PC-3 (cell line): Measurements from ENCODE around the gene LYZ.

Experiments used
- EZH2 ChIP-seq: fragments of 300-600 bp; sonication (generic); IDR thresholded peaks from one replicate; pipeline ENCODE4 v1.6.1; 2017; ENCODE audit warnings: antibody characterized with exemption, mild to moderate bottlenecking, low read length; ENCODE audit not compliant: unreplicated experiment
- TF ChIP-seq, protein P1 (sequence below): fragments of 300-600 bp; sonication (generic); conservative IDR thresholded peaks from 2 replicates; pipeline ENCODE4 v1.5.1; 2017; ENCODE audit warnings: antibody characterized with exemption, low read depth, mild to moderate bottlenecking, low read length

- TF ChIP-seq, protein P1, sequence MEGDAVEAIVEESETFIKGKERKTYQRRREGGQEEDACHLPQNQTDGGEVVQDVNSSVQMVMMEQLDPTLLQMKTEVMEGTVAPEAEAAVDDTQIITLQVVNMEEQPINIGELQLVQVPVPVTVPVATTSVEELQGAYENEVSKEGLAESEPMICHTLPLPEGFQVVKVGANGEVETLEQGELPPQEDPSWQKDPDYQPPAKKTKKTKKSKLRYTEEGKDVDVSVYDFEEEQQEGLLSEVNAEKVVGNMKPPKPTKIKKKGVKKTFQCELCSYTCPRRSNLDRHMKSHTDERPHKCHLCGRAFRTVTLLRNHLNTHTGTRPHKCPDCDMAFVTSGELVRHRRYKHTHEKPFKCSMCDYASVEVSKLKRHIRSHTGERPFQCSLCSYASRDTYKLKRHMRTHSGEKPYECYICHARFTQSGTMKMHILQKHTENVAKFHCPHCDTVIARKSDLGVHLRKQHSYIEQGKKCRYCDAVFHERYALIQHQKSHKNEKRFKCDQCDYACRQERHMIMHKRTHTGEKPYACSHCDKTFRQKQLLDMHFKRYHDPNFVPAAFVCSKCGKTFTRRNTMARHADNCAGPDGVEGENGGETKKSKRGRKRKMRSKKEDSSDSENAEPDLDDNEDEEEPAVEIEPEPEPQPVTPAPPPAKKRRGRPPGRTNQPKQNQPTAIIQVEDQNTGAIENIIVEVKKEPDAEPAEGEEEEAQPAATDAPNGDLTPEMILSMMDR = no peak
- TF ChIP-seq EZH2 = no peak
Observed at GRCh38 chr12:69359531-69360347, 11.6 kb downstream of the LYZ start, which contains the start of gene YEATS4.
